ENCODE measurements around the gene FOXA1.

FOXA1 gene

DNA sequence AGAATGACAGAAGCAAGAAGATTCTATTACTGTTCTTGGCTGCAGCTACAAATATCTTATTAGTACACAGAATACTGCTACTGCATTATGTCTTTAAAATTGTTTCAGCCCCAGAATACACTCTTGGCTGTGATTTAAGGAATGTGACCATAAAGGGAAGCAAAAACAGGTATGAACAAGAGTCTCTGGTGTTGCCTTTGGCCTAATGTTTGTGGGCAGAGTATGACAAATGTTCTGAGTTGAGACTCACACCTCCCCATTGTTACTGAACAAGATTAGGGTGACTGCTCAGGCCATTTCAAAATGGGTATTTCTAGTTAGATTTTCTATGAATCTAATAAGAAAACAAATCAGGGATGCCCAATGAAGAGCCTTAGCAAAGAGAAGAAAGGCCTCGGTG lies 28.9 kb upstream of the FOXA1 start:
- no peak for TF ChIP-seq EZH2 (optimal IDR thresholded peaks at IDR 0.05; ENCODE audit: low read depth, low read length)
- TF ChIP-seq, protein P1, sequence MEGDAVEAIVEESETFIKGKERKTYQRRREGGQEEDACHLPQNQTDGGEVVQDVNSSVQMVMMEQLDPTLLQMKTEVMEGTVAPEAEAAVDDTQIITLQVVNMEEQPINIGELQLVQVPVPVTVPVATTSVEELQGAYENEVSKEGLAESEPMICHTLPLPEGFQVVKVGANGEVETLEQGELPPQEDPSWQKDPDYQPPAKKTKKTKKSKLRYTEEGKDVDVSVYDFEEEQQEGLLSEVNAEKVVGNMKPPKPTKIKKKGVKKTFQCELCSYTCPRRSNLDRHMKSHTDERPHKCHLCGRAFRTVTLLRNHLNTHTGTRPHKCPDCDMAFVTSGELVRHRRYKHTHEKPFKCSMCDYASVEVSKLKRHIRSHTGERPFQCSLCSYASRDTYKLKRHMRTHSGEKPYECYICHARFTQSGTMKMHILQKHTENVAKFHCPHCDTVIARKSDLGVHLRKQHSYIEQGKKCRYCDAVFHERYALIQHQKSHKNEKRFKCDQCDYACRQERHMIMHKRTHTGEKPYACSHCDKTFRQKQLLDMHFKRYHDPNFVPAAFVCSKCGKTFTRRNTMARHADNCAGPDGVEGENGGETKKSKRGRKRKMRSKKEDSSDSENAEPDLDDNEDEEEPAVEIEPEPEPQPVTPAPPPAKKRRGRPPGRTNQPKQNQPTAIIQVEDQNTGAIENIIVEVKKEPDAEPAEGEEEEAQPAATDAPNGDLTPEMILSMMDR (IDR thresholded peaks at IDR 0.05; ENCODE audit: low read length), result no peak
- Histone ChIP-seq H3K36me3 (replicated peaks; ENCODE audit: insufficient read depth, low read length) (no peaks in the 10 kb centered on the region), H3K27ac (ENCODE audit: low read length) (no peak overlapping the region), H3K4me1 (ENCODE audit: low read length) (no peaks in the 10 kb centered on the region), H3K27me3 (replicated peaks; ENCODE audit: insufficient read depth, low read length) (no peaks in the 10 kb centered on the region), H3K9ac (ENCODE audit: low read length) (no peak overlapping the region), H2AFZ (ENCODE audit: low read length) (no peak overlapping the region), H3K79me2 (ENCODE audit: low read length) (no peaks in the 10 kb centered on the region), H3K4me2 (ENCODE audit: low read depth, low read length) (no peak overlapping the region), H3K9me2 (replicated peaks; ENCODE audit: insufficient read depth, low read length) (no peaks in the 10 kb centered on the region), H3K4me3 (ENCODE audit: low read length) (no peak overlapping the region), H3F3A (ENCODE audit: insufficient read depth, low read length) (no peaks in the 10 kb centered on the region), H3K9me3 (replicated peaks; ENCODE audit: insufficient read depth, low read length) (no peaks in the 10 kb centered on the region), H4K20me1 (ENCODE audit: insufficient read depth, low read length) (no peaks in the 10 kb centered on the region)
- no peak for DNase-seq

GRCh38 chr14:37623426-37623951 lies 28.4 kb upstream of the FOXA1 start:
- H3K9me2 ChIP-seq (replicated peaks; ENCODE audit: insufficient read depth, low read length), result no peaks in the 10 kb centered on the region
- no peaks in the 10 kb centered on the region for H3K9me3 ChIP-seq (replicated peaks; ENCODE audit: insufficient read depth, low read length)
- no peak overlapping the region for H3K4me3 ChIP-seq (ENCODE audit: low read length)
- H3K27ac ChIP-seq (ENCODE audit: low read length), result no peak overlapping the region
- no peak for DNase-seq
- no peaks in the 10 kb centered on the region for H3K27me3 ChIP-seq (replicated peaks; ENCODE audit: insufficient read depth, low read length)
- H3K36me3 ChIP-seq (replicated peaks; ENCODE audit: insufficient read depth, low read length), result no peaks in the 10 kb centered on the region
- no peak overlapping the region for H3K4me2 ChIP-seq (ENCODE audit: low read depth, low read length)
- no peak overlapping the region for H3K9ac ChIP-seq (ENCODE audit: low read length)
- H2AFZ ChIP-seq (ENCODE audit: low read length), result no peak overlapping the region
- H3F3A ChIP-seq (ENCODE audit: insufficient read depth, low read length), result no peaks in the 10 kb centered on the region
- TF ChIP-seq EZH2 (optimal IDR thresholded peaks at IDR 0.05; ENCODE audit: low read depth, low read length) (no peak), EZH2phosphoT487 (IDR thresholded peaks at IDR 0.05; ENCODE audit: low read length) (no peak)
- TF ChIP-seq, protein P1 (IDR thresholded peaks at IDR 0.05; ENCODE audit: low read length), result no peak
- H4K20me1 ChIP-seq (ENCODE audit: insufficient read depth, low read length), result no peaks in the 10 kb centered on the region
- H3K4me1 ChIP-seq (ENCODE audit: low read length), result no peaks in the 10 kb centered on the region
- no peaks in the 10 kb centered on the region for H3K79me2 ChIP-seq (ENCODE audit: low read length)

GRCh38 chr14:37622231-37622923 lies 27.3 kb upstream of the FOXA1 start:
- no peak overlapping the region for H3K4me2 ChIP-seq (ENCODE audit: low read depth, low read length)
- H3K36me3 ChIP-seq (replicated peaks; ENCODE audit: insufficient read depth, low read length), result no peaks in the 10 kb centered on the region
- H3K4me3 ChIP-seq (ENCODE audit: low read length), result no peak overlapping the region
- H4K20me1 ChIP-seq (ENCODE audit: insufficient read depth, low read length), result no peaks in the 10 kb centered on the region
- H3K27me3 ChIP-seq (replicated peaks; ENCODE audit: insufficient read depth, low read length), result no peaks in the 10 kb centered on the region
- H3K9me3 ChIP-seq (replicated peaks; ENCODE audit: insufficient read depth, low read length), result no peaks in the 10 kb centered on the region
- TF ChIP-seq, protein P1 (IDR thresholded peaks at IDR 0.05; ENCODE audit: low read length), result no peak
- TF ChIP-seq EZH2phosphoT487 (IDR thresholded peaks at IDR 0.05; ENCODE audit: low read length) (no peak), EZH2 (optimal IDR thresholded peaks at IDR 0.05; ENCODE audit: low read depth, low read length) (no peak)
- no peaks in the 10 kb centered on the region for H3K4me1 ChIP-seq (ENCODE audit: low read length)
- DNase-seq, result no peak
- no peak overlapping the region for H3K27ac ChIP-seq (ENCODE audit: low read length)
- H3F3A ChIP-seq (ENCODE audit: insufficient read depth, low read length), result no peaks in the 10 kb centered on the region
- no peaks in the 10 kb centered on the region for H3K9me2 ChIP-seq (replicated peaks; ENCODE audit: insufficient read depth, low read length)
- no peaks in the 10 kb centered on the region for H3K79me2 ChIP-seq (ENCODE audit: low read length)
- H2AFZ ChIP-seq (ENCODE audit: low read length), result no peak overlapping the region
- H3K9ac ChIP-seq (ENCODE audit: low read length), result no peak overlapping the region

Measured in MM.1S (cell line).